ENCODE measurements around the gene CABLES1.
"Not testable (repeated sequence)": the region's sequence is repeated elsewhere in the genome, so short reads cannot be mapped to it uniquely, and the experiment has no call there.

Gene CABLES1

GRCh38 chr18:23259701-23260681, 124.7 kb downstream of the CABLES1 start:
- DNase-seq (ENCODE audit: extremely low read depth in 1 of 2, low read depth in 1 of 2): no peak

- DNase-seq (ENCODE audit: extremely low read depth in 1 of 2, low read depth in 1 of 2): no peak
Observed at GRCh38 chr18:23260926-23261590, 125.8 kb downstream of the CABLES1 start.

DNA sequence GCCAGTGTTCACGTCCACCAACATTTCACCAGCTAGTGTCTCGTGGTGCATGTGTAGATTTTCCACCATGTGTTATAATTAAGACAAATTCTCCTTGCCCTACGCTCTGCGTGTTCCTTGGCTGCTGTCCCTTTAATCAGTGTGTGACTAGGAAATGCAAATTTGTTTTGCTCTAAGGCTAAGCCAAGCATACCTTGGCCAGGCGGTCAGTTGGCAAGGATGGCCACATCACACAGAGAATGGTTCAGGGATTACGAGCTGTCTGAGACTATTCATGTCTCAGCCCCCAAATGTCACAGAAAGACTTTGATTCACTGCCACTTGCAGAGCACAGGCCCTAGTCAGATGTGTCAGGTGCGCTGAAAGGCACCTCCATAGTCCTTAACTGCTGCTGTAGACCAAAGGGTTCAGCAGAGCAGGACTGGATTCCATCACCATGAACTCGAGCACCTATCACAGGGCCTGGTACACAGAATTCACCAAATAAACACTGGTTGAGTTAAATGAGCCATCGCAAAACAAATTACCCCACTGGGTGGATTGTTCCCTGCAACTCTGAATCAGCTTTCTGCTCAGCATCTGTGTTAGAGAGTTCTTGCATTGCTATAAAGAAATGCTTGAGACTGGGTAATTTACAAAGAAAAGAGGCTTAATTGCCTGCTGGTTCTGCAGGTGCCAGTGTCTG, 128.4 kb downstream of the CABLES1 start:
- DNase-seq (ENCODE audit: extremely low read depth in 1 of 2, low read depth in 1 of 2): no peak

DNA sequence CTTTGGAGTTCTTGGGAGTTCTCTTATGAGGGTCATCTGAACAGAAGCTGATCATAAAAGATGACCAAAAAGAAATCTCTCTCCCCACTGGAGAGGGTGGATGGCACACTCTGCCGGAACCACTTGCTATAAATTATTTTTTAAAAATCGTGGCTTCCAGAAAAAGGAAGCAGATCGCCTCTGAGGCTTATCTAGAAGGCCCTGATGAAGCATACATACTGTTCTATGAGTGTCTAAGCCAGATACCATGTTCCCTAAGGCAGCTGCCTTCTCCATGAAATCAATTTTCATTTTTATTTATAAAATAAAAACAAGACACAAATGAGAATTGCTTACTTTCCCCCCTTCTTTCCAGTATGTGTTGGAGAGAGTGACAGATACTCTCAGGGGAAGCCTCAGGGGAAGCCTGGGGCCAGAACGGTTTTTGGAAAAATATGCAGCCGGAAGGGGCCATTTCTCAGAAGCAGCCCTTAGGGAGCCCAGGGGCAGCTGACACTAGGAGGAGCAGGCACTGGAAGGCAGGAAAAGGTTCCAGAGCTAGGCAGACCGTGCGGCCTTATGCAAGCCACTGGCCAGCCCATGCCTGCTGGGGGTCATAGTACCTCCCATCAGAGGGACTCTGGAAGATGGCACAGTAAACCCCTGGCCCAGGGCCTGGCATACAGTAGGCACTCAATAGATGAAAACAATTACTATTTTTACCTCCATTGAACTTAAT, 130.6 kb downstream of the CABLES1 start:
- no peak for DNase-seq (ENCODE audit: extremely low read depth in 1 of 2, low read depth in 1 of 2)

DNA sequence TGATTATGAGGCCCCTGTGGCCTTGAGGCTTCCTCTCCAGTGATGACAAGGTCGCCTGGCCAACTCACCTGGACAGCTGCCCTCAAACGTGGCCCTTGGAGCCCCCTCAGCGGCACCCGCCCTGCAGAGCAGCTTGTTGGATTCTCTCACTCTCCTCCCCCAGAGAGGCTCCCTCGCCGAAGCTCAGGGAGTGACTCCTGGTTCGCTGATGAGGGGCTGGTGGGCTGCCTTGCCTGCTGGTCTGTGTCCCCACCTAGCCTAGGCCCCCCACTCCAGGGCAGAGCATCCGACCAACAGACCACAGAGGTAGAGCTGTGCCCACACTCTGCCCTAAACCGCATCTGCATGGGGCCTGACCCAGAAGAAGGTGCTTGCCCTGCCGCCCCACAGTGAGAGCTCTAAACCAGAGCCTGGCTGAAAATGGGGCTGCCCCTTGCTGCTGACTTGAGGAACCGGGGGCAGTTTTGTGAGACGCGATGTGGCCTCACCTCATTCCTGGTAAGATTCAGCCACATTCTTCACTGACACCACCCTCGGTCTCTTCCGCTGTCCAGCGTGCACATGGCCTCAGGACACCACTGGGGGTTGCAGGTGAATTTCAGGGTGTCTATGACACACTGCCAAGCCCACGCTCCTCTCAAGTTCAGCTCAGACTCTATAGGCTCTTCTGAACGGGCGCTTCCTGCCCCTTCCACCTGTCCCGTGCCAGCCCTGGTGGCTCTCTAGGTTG, 131.6 kb downstream of the CABLES1 start:
- DNase-seq (ENCODE audit: extremely low read depth in 1 of 2, low read depth in 1 of 2): no peak

DNA sequence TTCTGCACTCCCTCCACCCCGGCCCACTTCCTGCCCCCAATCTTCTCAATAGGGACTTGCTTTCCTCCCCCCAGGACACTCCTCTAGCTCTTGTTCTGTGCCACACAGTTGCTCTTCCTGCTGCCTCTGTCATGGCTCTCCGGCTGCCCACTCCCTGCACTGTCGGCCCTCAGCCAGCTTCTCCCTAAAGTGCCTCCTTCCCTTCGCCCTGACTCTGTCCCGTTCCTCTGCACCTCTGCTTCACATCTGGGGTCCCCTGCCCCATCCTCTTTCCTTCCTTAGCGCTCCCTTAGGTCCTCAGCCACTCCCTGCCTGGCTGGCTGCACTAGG, 132.1 kb downstream of the CABLES1 start:
- DNase-seq (ENCODE audit: extremely low read depth in 1 of 2, low read depth in 1 of 2): no peak

GRCh38 chr18:23268641-23269040, 133.4 kb downstream of the CABLES1 start:
- DNase-seq (ENCODE audit: extremely low read depth in 1 of 2, low read depth in 1 of 2): no peak

GRCh38 chr18:23269068-23269467, 133.8 kb downstream of the CABLES1 start:
- not testable (repeated sequence) for DNase-seq (ENCODE audit: extremely low read depth in 1 of 2, low read depth in 1 of 2)

DNA sequence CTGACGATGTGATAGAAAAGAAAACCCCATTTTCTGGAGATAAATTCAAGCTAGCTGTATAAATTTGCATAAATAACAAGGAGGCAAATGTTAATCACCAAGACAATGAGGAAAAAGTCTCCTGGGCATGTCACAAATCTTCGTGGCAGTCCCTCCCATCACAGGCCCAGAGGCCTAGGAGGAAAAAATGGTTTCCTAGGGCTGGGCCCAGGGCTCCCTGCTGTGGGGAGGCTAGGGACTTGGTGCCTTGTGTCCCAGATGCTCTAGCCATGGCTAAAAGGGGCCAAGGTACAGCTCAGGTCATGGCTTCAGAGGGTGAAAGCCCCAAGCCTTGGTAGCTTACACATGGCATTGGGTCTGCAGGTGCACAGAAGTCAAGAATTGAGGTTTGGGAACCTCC, 134.6 kb downstream of the CABLES1 start:
- DNase-seq (ENCODE audit: extremely low read depth in 1 of 2, low read depth in 1 of 2): no peak

- DNase-seq (ENCODE audit: extremely low read depth in 1 of 2, low read depth in 1 of 2): no peak
Observed at GRCh38 chr18:23270986-23271680, 135.8 kb downstream of the CABLES1 start.

DNA sequence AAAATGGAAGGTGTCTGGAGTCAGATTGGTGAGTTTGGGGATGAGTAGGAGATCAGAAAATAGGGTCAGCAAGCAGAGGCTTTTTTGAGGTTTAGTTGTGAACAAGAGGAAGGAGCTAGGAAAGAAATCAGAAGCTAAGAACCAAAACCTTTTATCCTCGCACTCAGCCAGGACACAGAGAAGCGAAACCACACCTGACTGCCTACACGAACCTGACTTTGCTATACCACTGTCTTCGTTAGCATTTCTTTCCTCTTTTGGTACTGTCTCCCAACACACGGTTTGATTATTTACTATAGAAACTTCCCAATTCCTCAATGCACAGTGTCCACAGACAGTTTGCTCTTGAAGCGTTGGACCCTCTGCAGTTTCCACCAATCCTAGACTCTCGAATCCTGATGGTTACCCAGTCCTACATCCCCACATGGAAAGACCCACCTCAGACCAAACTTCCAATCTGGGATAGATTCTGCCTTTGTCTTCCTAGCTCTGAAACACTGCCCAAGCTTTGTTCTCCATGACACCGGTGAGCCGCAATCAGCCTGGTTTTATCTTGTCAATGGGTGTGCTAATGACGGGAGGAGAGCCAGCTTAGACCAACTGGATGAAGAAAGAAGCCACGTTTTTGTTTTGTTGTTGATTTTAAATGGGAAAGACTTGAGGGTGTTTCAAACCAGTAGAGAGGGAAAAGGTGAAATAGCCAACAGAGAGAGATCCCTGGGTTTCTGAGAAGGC, 137.4 kb downstream of the CABLES1 start:
- no peak for DNase-seq (ENCODE audit: extremely low read depth in 1 of 2, low read depth in 1 of 2)

DNA sequence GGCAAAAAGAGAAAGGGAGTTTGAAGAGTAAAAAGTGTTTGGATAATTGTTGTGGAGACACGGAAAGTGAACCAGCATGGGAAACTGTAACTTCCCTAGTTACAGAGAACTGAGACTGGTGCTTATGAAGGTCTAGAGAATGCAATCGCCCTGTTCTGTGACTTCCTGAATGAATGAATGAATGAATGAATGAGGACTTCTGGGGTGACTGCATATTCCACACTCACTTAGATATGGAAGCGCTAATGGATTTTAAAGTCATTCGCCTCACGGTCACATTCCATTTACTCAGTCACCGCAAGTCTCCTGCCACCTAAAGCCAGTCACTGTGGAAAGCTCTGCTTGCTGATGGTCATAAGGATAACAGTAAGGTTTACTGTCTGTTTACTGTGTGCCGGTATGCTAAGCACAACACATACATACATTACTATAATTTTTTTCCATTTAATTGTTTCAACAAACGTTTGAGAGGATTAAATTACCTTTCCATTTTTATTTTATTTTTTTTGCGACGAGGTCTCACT, 138.2 kb downstream of the CABLES1 start:
- DNase-seq (ENCODE audit: extremely low read depth in 1 of 2, low read depth in 1 of 2): no peak

- DNase-seq (ENCODE audit: extremely low read depth in 1 of 2, low read depth in 1 of 2): no peak
Observed at GRCh38 chr18:23274638-23275482, 139.6 kb downstream of the CABLES1 start.

- no peak for DNase-seq (ENCODE audit: extremely low read depth in 1 of 2, low read depth in 1 of 2)
Observed at GRCh38 chr18:23276451-23276850, 141.2 kb downstream of the CABLES1 start.

DNA sequence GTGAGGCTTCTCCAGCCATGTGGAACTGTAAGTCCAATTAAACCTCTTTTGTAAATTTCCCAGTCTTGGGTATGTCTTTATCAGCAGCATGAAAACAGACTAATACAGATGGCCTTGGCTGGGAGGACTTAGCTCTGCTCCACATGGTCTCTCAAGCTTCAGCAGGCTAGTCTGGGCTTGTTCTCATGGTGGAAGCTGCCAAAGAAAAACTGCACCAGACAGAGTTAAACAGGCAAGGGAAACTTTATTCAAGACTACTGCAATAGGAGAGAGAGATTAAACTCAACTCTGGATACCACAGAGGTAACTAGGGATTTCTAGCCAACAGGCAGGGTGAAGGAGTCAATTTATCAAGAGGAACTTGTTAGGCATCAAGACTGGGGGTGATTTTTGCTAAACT, 142.1 kb downstream of the CABLES1 start:
- no peak for DNase-seq (ENCODE audit: extremely low read depth in 1 of 2, low read depth in 1 of 2)

DNA sequence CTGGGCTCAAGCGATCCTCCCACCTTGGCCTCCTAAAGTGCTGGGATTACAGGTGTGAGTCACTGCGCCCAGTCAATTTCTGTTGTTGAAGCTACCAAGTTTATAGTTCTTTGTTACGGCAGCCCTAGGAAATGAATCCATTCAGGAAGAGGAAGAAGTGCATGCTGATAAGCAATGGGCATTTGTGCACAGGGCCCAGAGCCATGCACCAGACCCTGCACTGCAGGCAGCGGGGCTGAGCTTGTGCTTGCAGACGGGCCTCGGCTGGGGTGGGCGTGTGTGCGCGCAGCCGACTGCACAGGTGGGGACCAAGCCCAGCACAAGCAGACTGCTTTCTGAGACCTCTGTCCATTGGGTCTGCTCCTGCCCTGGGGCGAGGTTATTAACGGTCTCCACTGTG, 144.6 kb downstream of the CABLES1 start:
- no peak for DNase-seq (ENCODE audit: extremely low read depth in 1 of 2, low read depth in 1 of 2)

GRCh38 chr18:23280844-23281243, 145.6 kb downstream of the CABLES1 start:
- no peak for DNase-seq (ENCODE audit: extremely low read depth in 1 of 2, low read depth in 1 of 2)

Measured in stimulated activated CD8-positive, alpha-beta memory T cell treated with anti-CD3 and anti-CD28 coated beads, Interleukin-7, amount 100 ng/mL, for 48 hours (primary cell).